Upper lobe of right lung (tissue), 1 donor: ENCODE measurements around the gene RARB. TPM values are rescaled to one million over a fixed set of nuclear protein-coding genes. Genes with fewer than 3 reads are reported as not detected.

ENCODE experiments used
- ATAC-seq: fragments of 200-7000 bp; cut with Tn5 transposase; one replicate; pipeline ENCODE4 v1.9.1; 2020; ENCODE audit warnings: mild to moderate bottlenecking, moderate library complexity
- DNase-seq: peaks from one replicate; pipeline ENCODE4 v3.0.0-alpha.2; 2020
- H3K27ac ChIP-seq: fragments of 200-600 bp; one replicate; pipeline ENCODE4 v1.8.0; 2022
- H3K27me3 ChIP-seq: fragments of 200-600 bp; one replicate; pipeline ENCODE4 v1.8.0; 2022; ENCODE audit warnings: mild to moderate bottlenecking
- H3K36me3 ChIP-seq: fragments of 200-600 bp; one replicate; pipeline ENCODE4 v1.8.0; 2022
- H3K4me1 ChIP-seq: fragments of 200-600 bp; one replicate; pipeline ENCODE4 v1.8.0; 2022
- H3K4me3 ChIP-seq: fragments of 200-600 bp; one replicate; pipeline ENCODE4 v1.8.0; 2022; ENCODE audit warnings: mild to moderate bottlenecking
- H3K9me3 ChIP-seq: fragments of 200-600 bp; one replicate; pipeline ENCODE4 v1.8.0; 2022
- intact Hi-C: fragments of 100-400 bp; cut with DNase I; formaldehyde crosslinking; loops from one replicate; pipeline ENCODE4 v1.11.0; 2022
- total RNA-seq: library from RNA; stranded (reverse); fragmentation: NEBNext Ultra II Directional; extraction: Animal tissue kit (Norgen Biotek cat#: 25700); gene quantifications from one replicate; pipeline ENCODE4 v1.2.1, GENCODE V29; 2021
- TF ChIP-seq, protein P1 (sequence below): fragments of 200-600 bp; IDR thresholded peaks from one replicate; pipeline ENCODE4 v1.8.0; 2022; ENCODE audit warnings: antibody characterized with exemption
- donor health status: DM: no; HTN: yes; CAD: no; lungs with severe emphysema.

RARB gene
- total RNA-seq, 1 donor from 2014 or later = 5.8 TPM

DNA sequence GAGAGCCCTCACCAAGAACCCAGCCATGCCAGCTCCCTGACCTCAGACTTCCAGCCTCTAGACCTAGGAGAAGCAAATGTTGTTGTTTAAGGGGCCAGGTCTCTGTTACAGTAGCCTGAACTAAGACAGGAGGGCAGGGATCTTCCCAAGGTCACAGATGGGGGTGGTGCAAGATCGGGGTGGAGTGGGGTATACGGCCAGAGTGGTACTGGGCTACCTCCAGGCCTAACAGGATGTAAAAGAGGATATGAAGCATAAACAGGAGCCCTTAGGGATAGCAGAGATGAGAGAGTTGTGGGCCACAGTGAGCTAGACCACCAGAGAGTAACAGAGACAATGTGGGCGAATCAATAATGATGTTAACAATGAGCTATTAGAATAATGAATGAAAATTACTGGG, 153.8 kb downstream of the RARB start:
- no peak for ATAC-seq
- TF ChIP-seq, protein P1, sequence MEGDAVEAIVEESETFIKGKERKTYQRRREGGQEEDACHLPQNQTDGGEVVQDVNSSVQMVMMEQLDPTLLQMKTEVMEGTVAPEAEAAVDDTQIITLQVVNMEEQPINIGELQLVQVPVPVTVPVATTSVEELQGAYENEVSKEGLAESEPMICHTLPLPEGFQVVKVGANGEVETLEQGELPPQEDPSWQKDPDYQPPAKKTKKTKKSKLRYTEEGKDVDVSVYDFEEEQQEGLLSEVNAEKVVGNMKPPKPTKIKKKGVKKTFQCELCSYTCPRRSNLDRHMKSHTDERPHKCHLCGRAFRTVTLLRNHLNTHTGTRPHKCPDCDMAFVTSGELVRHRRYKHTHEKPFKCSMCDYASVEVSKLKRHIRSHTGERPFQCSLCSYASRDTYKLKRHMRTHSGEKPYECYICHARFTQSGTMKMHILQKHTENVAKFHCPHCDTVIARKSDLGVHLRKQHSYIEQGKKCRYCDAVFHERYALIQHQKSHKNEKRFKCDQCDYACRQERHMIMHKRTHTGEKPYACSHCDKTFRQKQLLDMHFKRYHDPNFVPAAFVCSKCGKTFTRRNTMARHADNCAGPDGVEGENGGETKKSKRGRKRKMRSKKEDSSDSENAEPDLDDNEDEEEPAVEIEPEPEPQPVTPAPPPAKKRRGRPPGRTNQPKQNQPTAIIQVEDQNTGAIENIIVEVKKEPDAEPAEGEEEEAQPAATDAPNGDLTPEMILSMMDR = no peak
- intact Hi-C loops = no loop called here
- Histone ChIP-seq H3K27me3 (no peaks in the 10 kb centered on the region), H3K9me3 (no peaks in the 10 kb centered on the region), H3K4me1 (no peaks in the 10 kb centered on the region), H3K36me3 (no peaks in the 10 kb centered on the region), H3K27ac (no peak overlapping the region), H3K4me3 (no peak overlapping the region)
- no peak for DNase-seq

DNA sequence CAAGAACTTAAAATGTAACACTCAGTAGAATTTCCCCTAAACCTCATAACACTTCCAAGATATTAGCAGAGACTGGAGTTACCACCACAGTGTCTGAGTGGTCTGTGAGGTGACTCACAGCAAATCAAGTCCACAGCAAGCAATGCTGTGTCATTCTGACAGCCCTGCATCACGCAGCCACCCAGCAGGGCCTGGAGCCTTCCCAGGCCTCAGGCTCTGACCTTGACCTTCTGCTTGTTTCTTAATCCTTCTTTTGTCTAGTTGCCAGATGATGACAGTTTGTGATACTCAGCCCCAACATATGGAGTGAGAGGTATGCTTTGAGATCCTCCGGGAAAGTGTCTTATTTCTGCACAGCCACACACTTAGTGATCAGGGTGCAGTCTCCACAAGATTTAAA, 154.2 kb downstream of the RARB start:
- ATAC-seq (no peak), DNase-seq (no peak)
- Histone ChIP-seq H3K36me3 (no peaks in the 10 kb centered on the region), H3K4me1 (no peaks in the 10 kb centered on the region), H3K4me3 (no peak overlapping the region), H3K9me3 (no peaks in the 10 kb centered on the region), H3K27ac (no peak overlapping the region), H3K27me3 (no peaks in the 10 kb centered on the region)
- TF ChIP-seq, protein P1 = no peak
- intact Hi-C loops = no loop called here

DNA sequence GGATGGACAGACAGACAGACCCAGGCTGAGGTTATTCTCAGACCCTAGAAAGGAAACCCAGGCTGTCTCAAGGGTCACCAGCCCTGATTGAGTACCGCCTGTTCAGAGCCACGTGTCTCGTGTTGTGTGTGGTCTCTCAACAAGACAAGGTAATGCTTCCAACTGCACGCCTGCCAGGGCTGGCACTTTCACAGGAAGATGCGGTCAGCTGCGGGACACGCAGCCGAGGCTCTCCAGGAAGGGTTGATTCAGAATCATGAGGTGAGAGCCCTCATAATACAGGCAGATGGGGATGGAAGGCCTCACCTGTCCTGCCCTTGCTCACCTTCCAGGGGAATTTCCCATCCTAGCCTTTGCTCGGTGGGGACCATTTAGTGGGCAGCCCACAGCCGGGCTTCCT, 155.3 kb downstream of the RARB start:
- DNase-seq (no peak), ATAC-seq (no peak)
- TF ChIP-seq, protein P1 = no peak
- H3K4me3 ChIP-seq = no peak overlapping the region
- H3K9me3 ChIP-seq = no peaks in the 10 kb centered on the region
- intact Hi-C loops = no loop called here
- no peak overlapping the region for H3K27ac ChIP-seq
- no peaks in the 10 kb centered on the region for H3K4me1 ChIP-seq
- H3K27me3 ChIP-seq = no peaks in the 10 kb centered on the region
- H3K36me3 ChIP-seq = no peaks in the 10 kb centered on the region

DNA sequence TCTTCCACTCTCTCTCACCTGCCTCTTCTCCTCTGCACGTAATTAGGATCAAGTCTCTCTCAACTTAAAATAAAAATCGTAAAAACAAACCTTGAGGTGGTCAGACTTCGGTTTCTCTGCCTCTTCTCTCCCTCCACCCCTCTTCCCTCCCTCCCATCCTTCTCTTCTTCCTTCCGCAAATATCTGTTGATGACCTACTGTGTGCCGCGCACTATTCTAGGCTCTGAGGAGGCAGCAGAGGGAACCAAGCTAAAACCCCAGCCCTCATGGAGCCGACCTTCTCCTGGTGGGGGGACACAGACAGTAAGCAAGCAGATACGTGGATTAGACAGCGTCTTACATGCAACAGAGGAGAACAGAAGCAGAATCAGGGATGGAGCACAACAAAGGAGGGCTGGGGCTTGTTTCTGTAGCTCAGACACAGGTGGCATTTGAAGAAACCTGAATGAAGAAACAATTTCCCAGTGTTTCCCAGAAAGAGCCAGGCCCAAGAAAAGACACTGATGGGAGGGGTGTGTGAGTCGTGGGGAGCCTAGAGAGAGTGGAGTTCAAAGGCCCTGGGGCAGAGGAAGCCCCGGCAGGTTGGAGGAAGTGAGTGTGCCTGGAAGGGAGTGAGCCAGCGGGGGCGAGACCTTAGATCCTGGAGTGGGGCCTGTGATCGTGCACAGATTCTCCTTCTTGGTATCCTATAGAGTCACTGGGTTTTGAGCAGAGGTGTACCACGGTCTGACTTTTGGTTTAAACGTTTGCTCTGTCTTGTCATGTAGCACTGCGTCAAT, 156.1 kb downstream of the RARB start:
- TF ChIP-seq, protein P1 = no peak
- intact Hi-C loops = no loop called here
- Histone ChIP-seq H3K9me3 (no peaks in the 10 kb centered on the region), H3K4me3 (no peak overlapping the region), H3K27ac (no peak overlapping the region), H3K4me1 (no peaks in the 10 kb centered on the region), H3K36me3 (no peaks in the 10 kb centered on the region), H3K27me3 (no peaks in the 10 kb centered on the region)
- DNase-seq (no peak), ATAC-seq (no peak)

DNA sequence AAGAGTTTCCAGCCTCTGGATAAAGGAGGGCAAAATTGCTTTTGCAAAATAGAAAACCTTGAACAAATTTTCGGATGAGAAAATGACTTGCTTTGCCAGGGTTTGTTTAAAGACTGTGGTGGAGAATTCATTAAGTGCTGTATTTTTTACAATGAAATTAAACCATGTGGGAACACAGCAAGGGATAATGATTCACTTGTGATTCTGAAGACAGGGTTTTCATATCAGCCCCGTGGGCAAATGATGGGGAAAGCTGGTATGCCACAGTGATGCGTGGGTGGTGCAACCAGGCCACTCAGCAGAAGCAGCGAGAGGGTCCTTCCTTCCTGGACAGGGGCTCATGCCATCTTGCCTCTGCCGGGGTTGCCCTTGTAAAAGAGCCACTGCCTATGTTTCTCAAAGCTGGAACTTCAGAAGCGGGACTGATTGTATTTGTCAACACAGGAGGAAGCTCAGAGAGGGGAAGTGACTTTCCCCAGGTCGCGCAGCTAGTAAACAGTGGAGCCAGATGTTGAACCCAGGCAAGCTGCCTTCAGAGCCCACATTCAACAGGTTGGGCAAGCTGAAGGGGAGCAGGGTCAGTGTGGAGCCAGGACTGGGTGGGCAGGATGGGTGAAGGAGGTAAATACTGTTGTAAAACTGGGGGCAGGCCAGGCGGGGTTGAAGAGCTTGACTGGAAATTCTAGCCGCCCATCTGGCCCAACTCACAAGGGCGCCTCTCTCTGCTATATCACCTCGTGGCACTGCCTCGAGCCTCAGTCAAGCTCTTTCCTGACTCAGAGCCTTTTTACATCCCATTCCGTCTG, 157.5 kb downstream of the RARB start:
- TF ChIP-seq, protein P1 = no peak
- H3K4me1 ChIP-seq = no peaks in the 10 kb centered on the region
- intact Hi-C loops = no loop called here
- DNase-seq (no peak), ATAC-seq (no peak)
- H3K27me3 ChIP-seq = no peaks in the 10 kb centered on the region
- no peak overlapping the region for H3K27ac ChIP-seq
- no peaks in the 10 kb centered on the region for H3K9me3 ChIP-seq
- no peaks in the 10 kb centered on the region for H3K36me3 ChIP-seq
- H3K4me3 ChIP-seq = no peak overlapping the region
